HepG2 (cell line): ENCODE results near the gene PARD3. TPM values are rescaled to one million over a fixed set of nuclear protein-coding genes. Genes with fewer than 3 reads are reported as not detected.
A peak's percentile ranks its signal among the peaks of the same experiment; 100 is the strongest.

ENCODE experiments used
- ATAC-seq: fragments of 200-7000 bp; cut with Tn5 transposase; 3 replicates; pipeline ENCODE4 v1.9.1; 2020; ENCODE audit warnings: mild to moderate bottlenecking, moderate library complexity
- BruUV-seq: library from RNA; stranded (reverse); fragments of 400-500 nt; replicated peaks from 2 replicates; lab custom pipeline; 2021; lab: Mats Ljungman, UMichigan
- CTCF ChIA-PET: fragments of 300-600 bp; formaldehyde crosslinking; extraction: SDS; loops from one replicate; lab custom pipeline; 2021; ENCODE audit warnings: low total read pairs, inconsistent platforms, low intra/inter-chr PET ratio; lab: Yijun Ruan, JAX
- POLR2A ChIA-PET: fragments of 350-600 bp; sonication (Branson Sonifier 250); formaldehyde crosslinking; loops from one replicate; lab custom pipeline; 2020; ENCODE audit warnings: antibody characterized with exemption, inconsistent platforms; lab: Yijun Ruan, JAX
- DNase-seq: peaks from one replicate; pipeline ENCODE4 v3.0.0-alpha.2; 2015; ENCODE audit warnings: low spot score
- FAIRE-seq: peaks from 3 replicates; lab custom pipeline; 2011; peaks lifted over from hg19 to GRCh38; lab: Jason Lieb, UNC
- H2AFZ ChIP-seq: one replicate; pipeline ENCODE4 v1.6.1; 2011; ENCODE audit warnings: low read length, inconsistent platforms
- H3K27ac ChIP-seq: fragments of 300-600 bp; 3 replicates; pipeline ENCODE4 v1.8.0; 2011; ENCODE audit warnings: mixed run types, mild to moderate bottlenecking, mixed read lengths, low read length, inconsistent platforms; ENCODE audit not compliant: insufficient read depth; ENCODE audit errors: extremely low read length
- H3K27me3 ChIP-seq, 2 experiments: fragments of 200-600 bp in 1 of 2; 2 replicates in 1 of 2; 3 replicates in 1 of 2; pipeline versions ENCODE4 v1.6.0 to v1.8.0; 2011; ENCODE audit warnings: low read length in 2 of 2, mild to moderate bottlenecking in 2 of 2, moderate library complexity in 2 of 2, inconsistent platforms in 1 of 2; ENCODE audit not compliant: insufficient read depth in 2 of 2, control insufficient read depth in 1 of 2
- H3K36me3 ChIP-seq, 2 experiments: fragments of 200-600 bp in 1 of 2; replicated peaks in 1 of 2; 2 replicates in 1 of 2; 3 replicates in 1 of 2; pipeline versions ENCODE4 v1.5.1 to v1.8.0; 2011; ENCODE audit warnings: low read length in 2 of 2, inconsistent platforms in 1 of 2; ENCODE audit not compliant: insufficient read depth in 2 of 2, control insufficient read depth in 1 of 2
- H3K4me1 ChIP-seq: 2 replicates; pipeline ENCODE4 v1.5.1; 2012; ENCODE audit warnings: low read length, inconsistent platforms; ENCODE audit not compliant: insufficient read depth
- H3K4me2 ChIP-seq: 2 replicates; pipeline ENCODE4 v1.6.0; 2011; ENCODE audit warnings: low read depth, low read length, inconsistent platforms
- H3K4me3 ChIP-seq, 3 experiments: fragments of 200-600 bp in 1 of 3; sonication (generic), shearing (Covaris generic) in 1 of 3; replicated peaks in 1 of 3; 2 replicates each; pipeline ENCODE4 v1.5.1; 2011 to 2016; ENCODE audit warnings: low read length in 3 of 3, inconsistent platforms in 2 of 3, low read depth in 2 of 3, mild to moderate bottlenecking in 2 of 3, control low read depth in 1 of 3, mixed read lengths in 1 of 3; ENCODE audit not compliant: insufficient read depth in 1 of 3
- H3K79me2 ChIP-seq: one replicate; pipeline ENCODE4 v1.6.1; 2011; ENCODE audit warnings: low read length, inconsistent platforms; ENCODE audit not compliant: insufficient read depth
- H3K9ac ChIP-seq: 2 replicates; pipeline ENCODE4 v1.6.0; 2011; ENCODE audit warnings: mild to moderate bottlenecking, low read depth, low read length, inconsistent platforms; ENCODE audit not compliant: insufficient read depth
- H3K9me3 ChIP-seq: 2 replicates; pipeline ENCODE4 v1.5.1; 2012; ENCODE audit warnings: mild to moderate bottlenecking, low read length
- H4K20me1 ChIP-seq: 2 replicates; pipeline ENCODE4 v1.6.0; 2011; ENCODE audit warnings: inconsistent platforms, mild to moderate bottlenecking, low read length, moderate library complexity; ENCODE audit not compliant: insufficient read depth
- BRD4 ChIP-seq: sonication (generic); formaldehyde crosslinking; IDR thresholded peaks from 2 replicates; pipeline ENCODE4 v1.4.0; 2020; ENCODE audit warnings: missing genetic modification reagents
- CENPBD1 ChIP-seq: sonication (generic); formaldehyde crosslinking; IDR thresholded peaks from 2 replicates; pipeline ENCODE4 v1.8.0; 2022; ENCODE audit warnings: missing genetic modification reagents, low read depth, mild to moderate bottlenecking, borderline replicate concordance
- DDIT3 ChIP-seq: sonication (generic); formaldehyde crosslinking; IDR thresholded peaks from 2 replicates; pipeline ENCODE4 v1.4.0; 2020; ENCODE audit warnings: mild to moderate bottlenecking, missing genetic modification reagents
- ELF3 ChIP-seq: IDR thresholded peaks from 2 replicates; pipeline ENCODE4 v1.6.1; 2016; ENCODE audit warnings: missing genetic modification reagents, missing compliant biosample characterization
- HMGA1 ChIP-seq: sonication (generic); formaldehyde crosslinking; conservative IDR thresholded peaks from 2 replicates; pipeline ENCODE4 v1.4.0; 2020; ENCODE audit warnings: missing genetic modification reagents
- KLF12 ChIP-seq: sonication (generic); formaldehyde crosslinking; IDR thresholded peaks from 2 replicates; pipeline ENCODE4 v1.4.0; 2020; ENCODE audit warnings: missing genetic modification reagents, borderline replicate concordance
- KLF9 ChIP-seq: IDR thresholded peaks from 2 replicates; pipeline ENCODE4 v1.6.1; 2016; ENCODE audit warnings: low read depth
- MIER2 ChIP-seq: IDR thresholded peaks from 2 replicates; pipeline ENCODE4 v1.6.1; 2016; ENCODE audit warnings: missing biosample characterization, missing genetic modification reagents
- MYPOP ChIP-seq: sonication (generic); formaldehyde crosslinking; IDR thresholded peaks from 2 replicates; pipeline ENCODE4 v1.8.1; 2023; ENCODE audit warnings: mild to moderate bottlenecking, moderate library complexity, missing genetic modification reagents
- NR3C1 ChIP-seq: sonication (generic); formaldehyde crosslinking; IDR thresholded peaks from 2 replicates; pipeline ENCODE4 v1.4.0; 2020; ENCODE audit warnings: missing genetic modification reagents
- PLRG1 ChIP-seq: fragments of 450-650 bp; conservative IDR thresholded peaks from 2 replicates; pipeline ENCODE4 v1.6.1; 2016
- POLR2G ChIP-seq: fragments of 200-400 bp; formaldehyde crosslinking; IDR thresholded peaks from 2 replicates; pipeline ENCODE4 v1.6.1; 2018; ENCODE audit warnings: mild to moderate bottlenecking, low read depth, low read length, moderate library complexity
- SETDB1 ChIP-seq: sonication (generic); formaldehyde crosslinking; IDR thresholded peaks from 2 replicates; pipeline ENCODE4 v1.5.1; 2020; ENCODE audit warnings: missing genetic modification reagents, mild to moderate bottlenecking, borderline replicate concordance
- SOX6 ChIP-seq, 2 experiments: fragments of 450-650 bp in 1 of 2; sonication (generic) in 1 of 2; formaldehyde crosslinking in 1 of 2; IDR thresholded peaks; 2 replicates each; pipeline versions ENCODE4 v1.4.0 to v1.6.1; 2017 to 2020; ENCODE audit warnings: antibody characterized with exemption in 1 of 2, mild to moderate bottlenecking in 1 of 2, missing genetic modification reagents in 1 of 2
- TAF15 ChIP-seq: fragments of 200-400 bp; formaldehyde crosslinking; IDR thresholded peaks from one replicate; pipeline ENCODE4 v1.6.1; 2018; ENCODE audit warnings: mild to moderate bottlenecking, low read depth, low read length; ENCODE audit not compliant: poor library complexity, severe bottlenecking
- TARDBP ChIP-seq: sonication (generic); formaldehyde crosslinking; IDR thresholded peaks from 2 replicates; pipeline ENCODE4 v1.8.0; 2022; ENCODE audit warnings: mild to moderate bottlenecking, missing genetic modification reagents
- TCF12 ChIP-seq, 2 experiments: fragments of 450-650 bp in 1 of 2; sonication (generic) in 1 of 2; formaldehyde crosslinking in 1 of 2; IDR thresholded peaks; 2 replicates each; pipeline versions ENCODE4 v1.6.1 to v1.8.0; 2017 to 2022; ENCODE audit warnings: antibody characterized with exemption in 1 of 2, mild to moderate bottlenecking in 1 of 2, missing genetic modification reagents in 1 of 2, moderate library complexity in 1 of 2
- ZMAT3 ChIP-seq: sonication (generic); formaldehyde crosslinking; conservative IDR thresholded peaks from 2 replicates; pipeline ENCODE4 v1.7.0; 2021; ENCODE audit warnings: missing genetic modification reagents
- ZNF136 ChIP-seq: sonication (generic); formaldehyde crosslinking; IDR thresholded peaks from 2 replicates; pipeline ENCODE4 v1.8.1; 2022; ENCODE audit warnings: low read depth, mild to moderate bottlenecking, moderate library complexity, missing genetic modification reagents
- ZNF235 ChIP-seq: sonication (generic); formaldehyde crosslinking; IDR thresholded peaks from 2 replicates; pipeline ENCODE4 v1.8.1; 2023; ENCODE audit warnings: mild to moderate bottlenecking, missing genetic modification reagents, borderline replicate concordance
- ZNF367 ChIP-seq: sonication (generic); formaldehyde crosslinking; IDR thresholded peaks from 2 replicates; pipeline ENCODE4 v1.4.0; 2020; ENCODE audit warnings: missing genetic modification reagents, borderline replicate concordance
- ZNF501 ChIP-seq: sonication (generic); formaldehyde crosslinking; IDR thresholded peaks from 2 replicates; pipeline ENCODE4 v1.5.1; 2020; ENCODE audit warnings: mild to moderate bottlenecking, moderate library complexity, missing genetic modification reagents
- ZNF670 ChIP-seq: sonication (generic); formaldehyde crosslinking; IDR thresholded peaks from 2 replicates; pipeline ENCODE4 v1.8.0; 2022; ENCODE audit warnings: mild to moderate bottlenecking, missing genetic modification reagents, borderline replicate concordance
- ZNF879 ChIP-seq: sonication (generic); formaldehyde crosslinking; IDR thresholded peaks from 2 replicates; pipeline ENCODE4 v1.8.1; 2023; ENCODE audit warnings: missing genetic modification reagents
- ZSCAN29 ChIP-seq: sonication (generic); formaldehyde crosslinking; conservative IDR thresholded peaks from 2 replicates; pipeline ENCODE4 v1.4.0; 2020; ENCODE audit warnings: mild to moderate bottlenecking, missing genetic modification reagents
- WGBS: methylation state at CpG from one replicate; pipeline ENCODE4 v1.1.6; 2017; ENCODE audit warnings: low lambda C conversion rate; 5-methylcytosine and 5-hydroxymethylcytosine counted together
- in situ Hi-C: cut with HindIII; loops from 2 replicates; pipeline ENCODE4 v1.10.0; 2017; ENCODE audit warnings: low pct_unique_long_range_greater_than_20kb; ENCODE audit not compliant: extremely low pct_ligation_motif_present
- intact Hi-C: fragments of 100-400 bp; cut with micrococcal nuclease; formaldehyde crosslinking; loops from one replicate; pipeline ENCODE4 v1.10.0; 2022; ENCODE audit not compliant: unreplicated experiment
- polyA plus RNA-seq, 8 experiments: library from polyadenylated mRNA; depleted of rRNA in 3 of 8; stranded (reverse) in 7 of 8; unstranded in 1 of 8; fragments of >200 nt; fragmentation: Illumina TruSeq in 4 of 8; extraction: Trizol in 4 of 8; gene quantifications; 2 replicates each; pipeline versions ENCODE4 v1.2.1 to v1.2.3, GENCODE V29; 2011 to 2016; ENCODE audit warnings: low read depth in 4 of 8, missing spikeins in 1 of 8, mixed read lengths in 1 of 8; ENCODE audit not compliant: insufficient read depth in 1 of 8
- total RNA-seq, 5 experiments: library from RNA; depleted of rRNA; stranded (reverse); fragments of >200 nt; fragmentation: Illumina TruSeq; extraction: Trizol; gene quantifications; 2 replicates each; pipeline ENCODE4 v1.2.3, GENCODE V29; 2016; ENCODE audit warnings: low read depth in 1 of 5

PARD3 gene
- total and polyA plus RNA-seq, 2 of the 13 experiments (the other 11 are each of a cell fraction or from before 2014, with no cell fraction given): 40.9 to 60.0 TPM

GRCh38 chr10:34816085-34816496 is 995 bp upstream of the PARD3 start:
- peak overlapping the region; percentile 37 for H2AFZ ChIP-seq
- H3K4me2 ChIP-seq: peak overlapping the region; percentile 97
- in situ Hi-C loops: no loop called here
- peak overlapping the region; percentile 74 to 93 (median 74) for H3K4me3 ChIP-seq
- intact Hi-C loops: no loop called here
- BruUV-seq: no TSS peak
- peak overlapping the region; percentile 61 for H3K9ac ChIP-seq
- 0% methylated on average over 16 of the region's 24 CpGs for WGBS
- H3K79me2 ChIP-seq: peaks cover 33% of the 10 kb centered on the region
- H4K20me1 ChIP-seq: peaks cover 27% of the 10 kb centered on the region
- CTCF ChIA-PET: no interaction called here
- H3K36me3 ChIP-seq: no peaks in the 10 kb centered on the region
- ATAC-seq (no peak), FAIRE-seq (no peak), DNase-seq (no peak)
- POLR2A ChIA-PET: interaction anchor here (1.3 to 1.5 kb wide), 2 partner anchors 9 to 25 kb away, joined by 3 to 5 read pairs; no protein-coding TSS in a partner anchor
- peaks cover 50% of the 10 kb centered on the region for H3K4me1 ChIP-seq
- no peaks in the 10 kb centered on the region for H3K9me3 ChIP-seq
- H3K27ac ChIP-seq: no peak overlapping the region
- no peaks in the 10 kb centered on the region for H3K27me3 ChIP-seq
- TF ChIP-seq MIER2 (CRISPR knock-in tag) (no peak), PLRG1 (no peak), ZMAT3 (CRISPR knock-in tag) (peak; percentile 62; the same call in 1 of the 2 replicates), KLF12 (CRISPR knock-in tag) (no peak), ZNF367 (CRISPR knock-in tag) (no peak), DDIT3 (no peak), TAF15 (no peak), TCF12 (IDR thresholded peaks at IDR 0.05) (no peak), TCF12 (CRISPR knock-in tag; IDR thresholded peaks at IDR 0.05) (no peak), ZNF235 (no peak), SOX6 (IDR thresholded peaks at IDR 0.05) (no peak), SOX6 (CRISPR knock-in tag; IDR thresholded peaks at IDR 0.05) (0 out of 2 replicates have a peak, but pooled peaks have one; percentile 3), ZNF501 (CRISPR knock-in tag) (peak; percentile 65; the same call in 1 of the 2 replicates), MYPOP (0 out of 2 replicates have a peak, but pooled peaks have one; percentile 38), KLF9 (CRISPR knock-in tag) (no peak), ZSCAN29 (CRISPR knock-in tag) (no peak), TARDBP (CRISPR knock-in tag) (no peak), SETDB1 (CRISPR knock-in tag) (no peak), ZNF136 (no peak), POLR2G (no peak), ELF3 (0 out of 2 replicates have a peak, but pooled peaks have one; percentile 12), CENPBD1 (no peak), HMGA1 (CRISPR knock-in tag) (no peak), NR3C1 (no peak), BRD4 (CRISPR knock-in tag) (no peak), ZNF879 (no peak), ZNF670 (CRISPR knock-in tag) (0 out of 2 replicates have a peak, but pooled peaks have one; percentile 23)
